NCI-H2107 (cell line): ENCODE measurements around the gene EPHA3.

Experiments
- DNase-seq: peaks from one replicate; lab custom pipeline; 2025; lab: John Stamatoyannopoulos, UW

Gene EPHA3

GRCh38 chr3:89362496-89362895 lies 255.1 kb downstream of the EPHA3 start:
- DNase-seq = no peak

- DNase-seq = no peak
These were observed 255.8 kb downstream of the EPHA3 start for GRCh38 chr3:89363171-89363570.

- DNase-seq = no peak
These were observed 256.9 kb downstream of the EPHA3 start for GRCh38 chr3:89364314-89364713.

GRCh38 chr3:89367166-89367565 lies 259.7 kb downstream of the EPHA3 start:
- DNase-seq = no peak

- DNase-seq = no peak
These were observed 261.4 kb downstream of the EPHA3 start for GRCh38 chr3:89368846-89369245.

GRCh38 chr3:89372456-89372855 lies 265.0 kb downstream of the EPHA3 start:
- no peak for DNase-seq

GRCh38 chr3:89373434-89373833 lies 266.0 kb downstream of the EPHA3 start:
- no peak for DNase-seq

GRCh38 chr3:89375451-89375850 lies 268.0 kb downstream of the EPHA3 start:
- DNase-seq = no peak

GRCh38 chr3:89380016-89380415 lies 272.6 kb downstream of the EPHA3 start:
- DNase-seq = no peak

GRCh38 chr3:89392991-89393390 lies 285.6 kb downstream of the EPHA3 start:
- no peak for DNase-seq

GRCh38 chr3:89395456-89395855 lies 288.0 kb downstream of the EPHA3 start:
- DNase-seq = no peak

GRCh38 chr3:89395996-89396395 lies 288.6 kb downstream of the EPHA3 start:
- DNase-seq = no peak

- no peak for DNase-seq
These were observed 294.6 kb downstream of the EPHA3 start for GRCh38 chr3:89402051-89402450.

GRCh38 chr3:89405176-89405575 lies 297.8 kb downstream of the EPHA3 start:
- no peak for DNase-seq

- DNase-seq = no peak
These were observed 298.2 kb downstream of the EPHA3 start for GRCh38 chr3:89405593-89405992.

- no peak for DNase-seq
These were observed 303.8 kb downstream of the EPHA3 start for GRCh38 chr3:89411201-89411600.

GRCh38 chr3:89414270-89414669 lies 306.8 kb downstream of the EPHA3 start:
- DNase-seq = no peak

GRCh38 chr3:89419647-89420241 lies 312.3 kb downstream of the EPHA3 start:
- no peak for DNase-seq

- DNase-seq = no peak
These were observed 318.6 kb downstream of the EPHA3 start for GRCh38 chr3:89426060-89426459.

- no peak for DNase-seq
These were observed 327.4 kb downstream of the EPHA3 start for GRCh38 chr3:89434621-89435380.

- no peak for DNase-seq
These were observed 329.4 kb downstream of the EPHA3 start for GRCh38 chr3:89436846-89437245.

- no peak for DNase-seq
These were observed 333.0 kb downstream of the EPHA3 start for GRCh38 chr3:89440386-89440785.

- DNase-seq = no peak
These were observed 333.7 kb downstream of the EPHA3 start for GRCh38 chr3:89441141-89441540.

- DNase-seq = no peak
These were observed 339.2 kb downstream of the EPHA3 start for GRCh38 chr3:89446593-89446992.
